Neutrophil (primary cell): ENCODE data around the gene PCDHA8.

ENCODE experiments used
- H3K27ac ChIP-seq: fragments of 200-600 bp; sonication (generic); 2 replicates; pipeline ENCODE4 v1.5.1; 2016; ENCODE audit warnings: mild to moderate bottlenecking, moderate library complexity
- H3K27me3 ChIP-seq: fragments of 200-600 bp; sonication (generic); 2 replicates; pipeline ENCODE4 v1.6.0; 2016; ENCODE audit warnings: mild to moderate bottlenecking
- H3K36me3 ChIP-seq: fragments of 200-600 bp; sonication (generic); 2 replicates; pipeline ENCODE4 v1.5.1; 2017
- H3K4me1 ChIP-seq, 2 experiments: fragments of 200-600 bp in 1 of 2; sonication (generic) in 1 of 2; 1 replicate in 1 of 2; 2 replicates in 1 of 2; pipeline versions ENCODE4 v1.5.1 to v1.6.1; 2013 to 2016; ENCODE audit warnings: low read depth in 1 of 2, low read length in 1 of 2, mild to moderate bottlenecking in 1 of 2, moderate library complexity in 1 of 2; ENCODE audit not compliant: control insufficient read depth in 1 of 2, insufficient read depth in 1 of 2
- H3K4me3 ChIP-seq, 2 experiments: fragments of 200-600 bp in 1 of 2; sonication (generic) in 1 of 2; 1 replicate in 1 of 2; 2 replicates in 1 of 2; pipeline ENCODE4 v1.5.1; 2013 to 2016; ENCODE audit warnings: low read depth in 1 of 2, low read length in 1 of 2, mild to moderate bottlenecking in 1 of 2, moderate library complexity in 1 of 2
- H3K9me3 ChIP-seq: fragments of 200-600 bp; sonication (generic); 2 replicates; pipeline ENCODE4 v1.5.1; 2016
- TF ChIP-seq, protein P1 (sequence below): fragments of 200-600 bp; sonication (generic); IDR thresholded peaks from 2 replicates; pipeline ENCODE4 v1.5.1; 2016; ENCODE audit warnings: antibody characterized with exemption

The PCDHA8 gene

DNA sequence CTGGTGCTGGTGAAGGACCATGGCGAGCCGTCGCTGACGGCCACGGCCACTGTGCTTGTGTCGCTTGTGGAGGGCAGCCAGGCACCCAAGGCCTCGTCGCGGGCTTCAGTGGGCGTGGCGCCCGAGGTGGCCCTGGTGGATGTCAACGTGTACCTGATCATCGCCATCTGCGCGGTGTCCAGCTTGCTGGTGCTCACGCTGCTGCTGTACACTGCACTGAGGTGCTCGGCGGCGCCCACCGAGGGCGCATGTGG, 16.9 kb downstream of the PCDHA8 start:
- H3K36me3 ChIP-seq = no peaks in the 10 kb centered on the region
- no peaks in the 10 kb centered on the region for H3K4me1 ChIP-seq
- H3K9me3 ChIP-seq = peaks cover 16% of the 10 kb centered on the region
- H3K27ac ChIP-seq = no peak overlapping the region
- TF ChIP-seq, protein P1, sequence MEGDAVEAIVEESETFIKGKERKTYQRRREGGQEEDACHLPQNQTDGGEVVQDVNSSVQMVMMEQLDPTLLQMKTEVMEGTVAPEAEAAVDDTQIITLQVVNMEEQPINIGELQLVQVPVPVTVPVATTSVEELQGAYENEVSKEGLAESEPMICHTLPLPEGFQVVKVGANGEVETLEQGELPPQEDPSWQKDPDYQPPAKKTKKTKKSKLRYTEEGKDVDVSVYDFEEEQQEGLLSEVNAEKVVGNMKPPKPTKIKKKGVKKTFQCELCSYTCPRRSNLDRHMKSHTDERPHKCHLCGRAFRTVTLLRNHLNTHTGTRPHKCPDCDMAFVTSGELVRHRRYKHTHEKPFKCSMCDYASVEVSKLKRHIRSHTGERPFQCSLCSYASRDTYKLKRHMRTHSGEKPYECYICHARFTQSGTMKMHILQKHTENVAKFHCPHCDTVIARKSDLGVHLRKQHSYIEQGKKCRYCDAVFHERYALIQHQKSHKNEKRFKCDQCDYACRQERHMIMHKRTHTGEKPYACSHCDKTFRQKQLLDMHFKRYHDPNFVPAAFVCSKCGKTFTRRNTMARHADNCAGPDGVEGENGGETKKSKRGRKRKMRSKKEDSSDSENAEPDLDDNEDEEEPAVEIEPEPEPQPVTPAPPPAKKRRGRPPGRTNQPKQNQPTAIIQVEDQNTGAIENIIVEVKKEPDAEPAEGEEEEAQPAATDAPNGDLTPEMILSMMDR = no peak
- no peak overlapping the region for H3K4me3 ChIP-seq
- peaks cover 18% of the 10 kb centered on the region for H3K27me3 ChIP-seq

DNA sequence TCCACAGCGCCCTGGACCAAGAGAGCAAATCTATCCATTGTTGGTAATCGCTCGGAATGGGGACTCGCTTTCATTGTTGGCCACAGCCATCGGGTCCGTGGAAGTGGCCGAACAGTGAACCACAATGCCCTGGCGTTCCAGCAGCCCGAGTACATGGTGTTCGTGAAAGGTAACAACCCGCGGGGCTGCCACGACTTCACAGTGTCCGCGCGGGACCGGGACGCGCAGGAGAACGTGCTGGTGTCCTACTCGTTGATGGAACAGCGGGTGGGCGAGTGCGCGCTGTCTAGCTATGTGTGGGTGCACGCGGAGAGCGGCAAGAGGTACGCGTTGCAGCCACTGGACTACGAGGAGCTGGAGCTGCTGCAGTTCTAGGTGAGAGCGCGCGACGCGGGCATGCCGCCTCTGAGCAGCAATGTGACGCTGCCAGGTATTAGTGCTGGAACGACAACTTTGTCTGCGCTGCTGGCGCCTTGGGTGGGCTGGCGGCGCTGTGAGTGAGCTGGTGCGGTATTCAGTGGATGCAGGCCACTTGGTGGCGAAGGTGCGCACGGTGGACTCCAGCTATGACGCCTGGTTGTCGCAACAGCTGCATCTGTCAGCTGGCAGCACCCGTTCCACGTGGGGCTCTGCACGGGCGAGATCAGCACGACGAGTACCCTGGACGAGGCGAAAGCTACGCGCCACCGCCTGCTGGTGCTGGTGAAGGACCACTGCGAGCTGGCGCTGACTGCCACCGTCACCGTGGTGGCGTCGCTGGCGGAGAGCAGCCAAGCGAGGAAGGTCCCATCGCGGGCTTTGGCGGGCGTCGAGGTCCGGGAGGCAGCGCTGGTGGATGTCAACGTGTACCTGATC, 21.7 kb downstream of the PCDHA8 start:
- H3K36me3 ChIP-seq = no peaks in the 10 kb centered on the region

DNA sequence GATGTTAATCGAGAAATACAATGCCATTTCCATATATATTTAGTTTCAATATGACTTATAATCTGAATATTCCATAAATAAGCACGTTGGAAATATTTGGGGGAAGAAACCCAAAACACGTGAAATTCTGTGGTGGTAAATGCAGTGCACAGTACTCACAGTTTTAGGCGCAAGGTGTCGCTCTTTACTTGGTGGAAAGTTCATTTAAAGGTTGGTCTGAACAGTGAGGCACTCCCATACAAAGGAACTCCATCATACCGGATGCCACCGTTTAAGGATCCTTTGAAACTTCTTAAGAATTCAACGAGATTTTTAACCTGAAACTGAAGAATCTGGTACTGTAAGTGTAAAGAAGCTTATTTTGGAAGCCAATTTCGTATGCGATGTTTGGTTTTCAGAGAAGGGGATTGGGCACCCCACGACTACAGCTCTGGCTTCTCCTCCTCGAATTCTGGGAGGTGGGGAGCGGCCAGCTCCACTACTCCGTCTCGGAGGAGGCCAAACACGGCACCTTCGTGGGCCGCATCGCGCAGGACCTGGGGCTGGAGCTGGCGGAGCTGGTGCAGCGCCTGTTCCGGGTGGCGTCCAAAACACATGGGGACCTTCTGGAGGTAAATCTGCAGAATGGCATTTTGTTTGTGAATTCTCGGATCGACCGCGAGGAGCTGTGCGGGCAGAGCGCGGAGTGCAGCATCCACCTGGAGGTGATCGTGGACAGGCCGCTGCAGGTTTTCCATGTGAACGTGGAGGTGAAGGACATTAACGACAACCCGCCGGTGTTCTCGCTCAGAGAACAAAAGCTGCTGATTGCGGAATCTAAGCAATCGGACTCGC, 28.0 kb downstream of the PCDHA8 start, which contains the start of gene PCDHA11:
TSS of gene PCDHA11 (plus strand) at position 237 of the 834 bp plus-strand sequence. CDS start at position 384, 147 bp downstream.
- Histone ChIP-seq H3K4me3 (no peak within 1 kb of the TSS), H3K27ac (no peak within 1 kb of the TSS), H3K9me3 (peaks cover 17% of the 10 kb centered on the region), H3K4me1 (no peaks in the 10 kb centered on the region), H3K27me3 (peaks cover 32% of the 10 kb centered on the region), H3K36me3 (no peaks in the 10 kb centered on the region)
- TF ChIP-seq, protein P1 = no peak

More for the DNA sequence above, 21.7 kb downstream of the PCDHA8 start:
- no peak overlapping the region for H3K4me3 ChIP-seq
- peaks cover 20% of the 10 kb centered on the region for H3K9me3 ChIP-seq
- no peak overlapping the region for H3K27ac ChIP-seq
- TF ChIP-seq, protein P1 = no peak
- H3K27me3 ChIP-seq = no peaks in the 10 kb centered on the region
- H3K4me1 ChIP-seq = no peaks in the 10 kb centered on the region

DNA sequence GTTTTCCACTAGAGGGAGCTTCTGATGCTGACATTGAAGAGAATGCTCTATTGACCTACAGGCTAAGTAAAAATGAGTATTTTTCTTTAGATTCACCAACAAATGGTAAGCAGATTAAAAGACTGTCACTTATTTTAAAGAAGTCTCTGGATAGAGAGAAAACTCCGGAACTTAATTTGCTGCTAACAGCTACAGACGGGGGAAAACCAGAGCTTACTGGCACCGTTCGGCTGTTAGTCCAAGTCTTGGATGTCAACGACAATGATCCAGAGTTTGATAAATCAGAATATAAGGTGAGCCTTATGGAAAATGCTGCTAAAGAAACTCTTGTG, 28.5 kb downstream of the PCDHA8 start:
- TF ChIP-seq, protein P1 = no peak
- H3K36me3 ChIP-seq = no peaks in the 10 kb centered on the region
- H3K9me3 ChIP-seq = peaks cover 17% of the 10 kb centered on the region
- peaks cover 36% of the 10 kb centered on the region for H3K27me3 ChIP-seq
- no peak overlapping the region for H3K27ac ChIP-seq
- H3K4me3 ChIP-seq = no peak overlapping the region
- no peaks in the 10 kb centered on the region for H3K4me1 ChIP-seq

DNA sequence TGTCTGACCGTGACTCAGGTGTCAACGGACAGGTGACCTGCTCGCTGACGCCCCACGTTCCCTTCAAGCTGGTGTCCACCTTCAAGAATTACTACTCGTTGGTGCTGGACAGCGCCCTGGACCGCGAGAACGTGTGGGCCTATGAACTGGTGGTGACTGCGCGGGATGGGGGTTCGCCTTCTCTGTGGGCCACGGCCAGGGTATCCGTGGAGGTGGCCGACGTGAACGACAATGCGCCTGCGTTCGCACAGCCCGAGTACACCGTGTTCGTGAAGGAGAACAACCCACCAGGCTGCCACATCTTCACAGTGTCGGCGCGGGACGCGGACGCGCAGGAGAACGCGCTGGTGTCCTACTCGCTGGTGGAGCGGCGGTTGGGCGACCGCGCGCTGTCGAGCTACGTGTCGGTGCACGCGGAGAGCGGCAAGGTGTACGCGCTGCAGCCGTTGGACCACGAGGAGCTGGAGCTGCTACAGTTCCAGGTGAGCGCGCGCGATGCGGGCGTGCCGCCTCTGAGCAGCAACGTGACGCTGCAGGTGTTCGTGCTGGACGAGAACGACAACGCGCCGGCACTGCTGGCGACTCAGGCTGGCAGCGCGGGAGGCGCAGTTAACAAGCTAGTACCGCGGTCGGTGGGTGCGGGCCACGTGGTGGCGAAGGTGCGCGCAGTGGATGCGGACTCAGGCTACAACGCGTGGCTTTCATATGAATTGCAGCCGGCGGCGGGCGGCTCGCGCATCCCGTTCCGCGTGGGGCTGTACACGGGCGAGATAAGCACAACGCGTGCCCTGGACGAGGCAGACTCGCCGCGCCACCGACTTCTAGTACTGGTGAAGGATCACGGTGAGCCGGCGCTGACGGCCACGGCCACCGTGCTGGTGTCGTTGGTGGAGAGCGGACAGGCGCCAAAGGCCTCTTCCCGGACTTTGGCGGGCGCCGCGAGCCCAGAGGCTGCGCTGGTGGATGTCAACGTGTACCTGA, 29.5 kb downstream of the PCDHA8 start:
- H3K36me3 ChIP-seq = no peaks in the 10 kb centered on the region
- peaks cover 45% of the 10 kb centered on the region for H3K27me3 ChIP-seq
- H3K4me3 ChIP-seq = no peak overlapping the region
- no peak overlapping the region for H3K27ac ChIP-seq
- H3K9me3 ChIP-seq = peaks cover 21% of the 10 kb centered on the region
- TF ChIP-seq, protein P1 = no peak
- no peaks in the 10 kb centered on the region for H3K4me1 ChIP-seq
